Pancreas (tissue), 10 donors: ENCODE measurements around the gene DOCK10. TPM values are rescaled to one million over a fixed set of nuclear protein-coding genes. Genes with fewer than 3 reads are reported as not detected.

Experiments used
- ATAC-seq, 4 donors: fragments of 200-7000 bp; cut with Tn5 transposase; one replicate each; pipeline versions ENCODE4 v1.8.0 to v1.9.1; 2020; ENCODE audit warnings: mild to moderate bottlenecking in 4 of 4, moderate library complexity in 4 of 4
- DNase-seq, 6 donors: peaks; one replicate each; pipeline ENCODE4 v3.0.0-alpha.2; 2020
- FAIRE-seq: peaks from 2 replicates; lab custom pipeline; 2012; peaks lifted over from hg19 to GRCh38; lab: Jason Lieb, UNC
- H3K27ac ChIP-seq, 4 donors: fragments of 200-600 bp; sonication (generic); 1 replicate in 3 of 4; 2 replicates in 1 of 4; pipeline versions ENCODE4 v1.5.0 to v1.8.0; 2020
- H3K27me3 ChIP-seq, 4 donors: fragments of 200-600 bp; one replicate each; pipeline ENCODE4 v1.8.0; 2021
- H3K36me3 ChIP-seq, 3 donors: fragments of 200-600 bp; sonication (generic) in 1 of 3; one replicate each; pipeline versions ENCODE4 v1.5.0 to v1.8.0; 2020 to 2021
- H3K4me1 ChIP-seq, 3 donors: fragments of 200-600 bp; one replicate each; pipeline ENCODE4 v1.8.0; 2021
- H3K4me3 ChIP-seq, 4 donors: fragments of 200-600 bp; sonication (generic) in 2 of 4; one replicate each; pipeline versions ENCODE4 v1.5.0 to v1.8.0; 2020 to 2021
- H3K9me3 ChIP-seq, 4 donors: fragments of 200-600 bp; one replicate each; pipeline ENCODE4 v1.8.0; 2021
- CTCF ChIP-seq, 4 donors: fragments of 200-600 bp; sonication (generic) in 3 of 4; IDR thresholded peaks; one replicate each; pipeline versions ENCODE4 v1.5.0 to v1.8.0; 2021; ENCODE audit warnings: antibody characterized with exemption in 4 of 4
- WGBS, 2 donors: extraction: QIAGEN DNeasy Blood & Tissue Kit; methylation state at CpG; one replicate each; pipeline ENCODE4 v1.1.7; 2013; 5-methylcytosine and 5-hydroxymethylcytosine counted together
- intact Hi-C, 3 donors: fragments of 100-400 bp; cut with DNase I; formaldehyde crosslinking; loops; one replicate each; pipeline versions ENCODE4 v1.11.1 to v1.14.2; 2022
- polyA plus RNA-seq, 2 donors: library from polyadenylated mRNA; stranded (reverse); fragments of 200-250 nt; gene quantifications; one replicate each; pipeline ENCODE4 v1.2.3, GENCODE V29; 2013
- total RNA-seq, 6 donors: library from RNA; stranded (reverse); fragmentation: NEBNext Ultra II Directional in 4 of 6; extraction: Animal tissue kit (Norgen Biotek cat#: 25700) in 4 of 6; gene quantifications; one replicate each; pipeline versions ENCODE4 v1.2.1 to v1.2.4, GENCODE V29; 2021 to 2023
- donor health status: healthy with polysubstance abuse.
- donor health status: DM: no; HTN: no; CAD: no; lungs with moderate emphysema.
- donor health status: DM: no; HTN: no; CAD: no.
- donor health status: control.
- donor health status: control.
- donor health status: Bipolar disorder and iron deficiency.
- donor health status: DM: yes; HTN: yes; CAD: no.
- donor health status: DM: no; HTN: no; CAD: no.
- donor health status: DM: no; HTN: no; CAD: no.
- donor health status: DM: yes; HTN: yes; CAD: no.

The DOCK10 gene
- total and polyA plus RNA-seq, 8 donors: 0.95 to 16.3 (median 2.7) TPM

GRCh38 chr2:224927011-224927410 lies 115.3 kb downstream of the DOCK10 start:
- FAIRE-seq: no peak

GRCh38 chr2:224925810-224926100 lies 116.5 kb downstream of the DOCK10 start:
- H3K27ac ChIP-seq: no peak overlapping the region
- intact Hi-C loops: no loop called here
- ATAC-seq: no peak
- DNase-seq: no peak
- FAIRE-seq: no peak
- TF ChIP-seq CTCF (IDR thresholded peaks at IDR 0.05): no peak
- H3K4me3 ChIP-seq: no peak overlapping the region
- no peaks in the 10 kb centered on the region for H3K9me3 ChIP-seq
- H3K36me3 ChIP-seq: no peaks in the 10 kb centered on the region
- H3K4me1 ChIP-seq: peaks cover 0 to 5% (median 0%) of the 10 kb centered on the region in 3 donors
- no peaks in the 10 kb centered on the region for H3K27me3 ChIP-seq

More at GRCh38 chr2:224927011-224927410, 115.3 kb downstream of the DOCK10 start:
- WGBS, 2 donors: 65 to 68% methylated on average over 2 of the region's 2 CpGs
- DNase-seq (no peak), ATAC-seq (peak in 2 of 4 donors; percentile 14 to 44)
- intact Hi-C loops: no loop called here
- H3K27ac ChIP-seq: peak overlapping the region in 1 of 4 donors; percentile 49
- TF ChIP-seq CTCF (IDR thresholded peaks at IDR 0.05): no peak
- H3K4me1 ChIP-seq: peaks cover 0 to 5% (median 0%) of the 10 kb centered on the region in 3 donors
- H3K36me3 ChIP-seq: no peaks in the 10 kb centered on the region
- H3K4me3 ChIP-seq: no peak overlapping the region
- H3K9me3 ChIP-seq: no peaks in the 10 kb centered on the region
- no peaks in the 10 kb centered on the region for H3K27me3 ChIP-seq

GRCh38 chr2:224925061-224925809 lies 117.0 kb downstream of the DOCK10 start:
- FAIRE-seq (no peak), DNase-seq (no peak), ATAC-seq (no peak)
- no peaks in the 10 kb centered on the region for H3K9me3 ChIP-seq
- no peaks in the 10 kb centered on the region for H3K27me3 ChIP-seq
- TF ChIP-seq CTCF (IDR thresholded peaks at IDR 0.05): no peak
- H3K27ac ChIP-seq: no peak overlapping the region
- no peaks in the 10 kb centered on the region for H3K36me3 ChIP-seq
- H3K4me3 ChIP-seq: no peak overlapping the region
- intact Hi-C loops: no loop called here
- whole genome bisulfite sequencing, 2 donors: 64 to 69% methylated on average over 3 of the region's 3 CpGs
- peaks cover 0 to 5% (median 0%) of the 10 kb centered on the region in 3 donors for H3K4me1 ChIP-seq

GRCh38 chr2:224924631-224925030 lies 117.6 kb downstream of the DOCK10 start:
- Histone ChIP-seq H3K36me3 (no peaks in the 10 kb centered on the region), H3K4me1 (peaks cover 0 to 5% (median 0%) of the 10 kb centered on the region in 3 donors), H3K27me3 (no peaks in the 10 kb centered on the region), H3K4me3 (no peak overlapping the region), H3K9me3 (no peaks in the 10 kb centered on the region), H3K27ac (no peak overlapping the region)
- FAIRE-seq (no peak), ATAC-seq (no peak), DNase-seq (no peak)
- TF ChIP-seq CTCF (IDR thresholded peaks at IDR 0.05): no peak
- WGBS, 2 donors: 65 to 71% methylated on average over 2 of the region's 2 CpGs
- intact Hi-C loops: no loop called here

GRCh38 chr2:224922142-224922727 lies 120.0 kb downstream of the DOCK10 start:
- H3K4me3 ChIP-seq: no peak overlapping the region
- H3K36me3 ChIP-seq: no peaks in the 10 kb centered on the region
- no peak overlapping the region for H3K27ac ChIP-seq
- no peak for DNase-seq
- peak in 2 of 4 donors; percentile 40 to 69 for ATAC-seq
- 41 to 62% methylated on average over 2 of the region's 2 CpGs for WGBS, 2 donors
- H3K4me1 ChIP-seq: peaks cover 0 to 2% (median 0%) of the 10 kb centered on the region in 3 donors
- intact Hi-C loops: no loop called here
- H3K27me3 ChIP-seq: no peaks in the 10 kb centered on the region
- TF ChIP-seq CTCF (IDR thresholded peaks at IDR 0.05): no peak
- H3K9me3 ChIP-seq: no peaks in the 10 kb centered on the region
- no peak for FAIRE-seq
